Activated CD8-positive, alpha-beta T cell treated with anti-CD3 and anti-CD28 coated beads for 36 hours (primary cell): ENCODE data around the gene C9orf43. TPM values are rescaled to one million over a fixed set of nuclear protein-coding genes. Genes with fewer than 3 reads are reported as not detected.

Experiments used
- ATAC-seq: fragments of 200-7000 bp; cut with Tn5 transposase; one replicate; pipeline ENCODE4 v1.10.0; 2021; ENCODE audit warnings: mild to moderate bottlenecking, moderate library complexity
- CTCF ChIA-PET: fragments of 350-600 bp; sonication (Branson Sonifier 250); formaldehyde crosslinking; loops from one replicate; lab custom pipeline; 2021; ENCODE audit warnings: antibody characterized with exemption; lab: Charles Lee
- POLR2A ChIA-PET: fragments of 350-600 bp; sonication (Branson Sonifier 250); formaldehyde crosslinking; loops from one replicate; lab custom pipeline; 2021; ENCODE audit warnings: antibody characterized with exemption; lab: Charles Lee
- DNase-seq: peaks from one replicate; pipeline ENCODE4 v3.0.0-alpha.2; 2020
- H3K27ac Mint-ChIP-seq: one replicate; pipeline ENCODE4 v1.8.0; 2021; ENCODE audit warnings: mild to moderate bottlenecking, mixed read lengths
- H3K27me3 Mint-ChIP-seq: one replicate; pipeline ENCODE4 v1.8.0; 2021; ENCODE audit warnings: mixed read lengths
- H3K36me3 Mint-ChIP-seq: one replicate; pipeline ENCODE4 v1.8.0; 2021; ENCODE audit warnings: low read depth, mixed read lengths
- H3K4me1 Mint-ChIP-seq: one replicate; pipeline ENCODE4 v1.8.0; 2021; ENCODE audit warnings: low read depth, mixed read lengths
- H3K4me3 Mint-ChIP-seq: one replicate; pipeline ENCODE4 v1.8.0; 2021; ENCODE audit warnings: mild to moderate bottlenecking, moderate library complexity, mixed read lengths
- H3K9me3 Mint-ChIP-seq: one replicate; pipeline ENCODE4 v1.8.0; 2021; ENCODE audit warnings: mixed read lengths
- CTCF ChIP-seq: fragments of 200-600 bp; IDR thresholded peaks from one replicate; pipeline ENCODE4 v1.8.0; 2022; ENCODE audit warnings: antibody characterized with exemption, mild to moderate bottlenecking
- intact Hi-C: fragments of 100-400 bp; cut with micrococcal nuclease; formaldehyde crosslinking; loops from one replicate; pipeline ENCODE4 v1.10.0; 2022
- total RNA-seq, 2 experiments: library from RNA; stranded (reverse); gene quantifications; one replicate each; pipeline ENCODE4 v1.2.3, GENCODE V29; 2021

C9orf43 gene
- total RNA-seq, 2 experiments from 2014 or later = 0.74 to 0.83 TPM

DNA sequence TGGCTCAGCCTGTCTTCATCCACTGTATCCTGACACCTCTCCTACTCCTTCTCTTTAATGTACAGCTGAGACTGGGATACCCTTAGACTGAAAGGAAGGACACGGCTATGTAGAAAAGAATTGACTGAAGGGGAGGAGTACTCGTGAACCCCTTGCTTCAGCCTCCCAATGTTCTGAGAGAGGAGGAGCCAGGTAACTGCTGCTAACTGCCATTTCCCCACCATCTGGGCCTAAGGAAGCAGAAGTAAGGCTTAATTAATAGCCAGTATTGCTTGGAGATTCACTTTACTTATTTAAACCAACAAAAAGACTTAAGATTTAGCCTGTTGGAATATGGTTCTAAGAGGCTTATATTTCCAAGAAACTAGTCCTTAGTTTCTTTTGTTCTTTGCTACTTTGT, 34.2 kb downstream of the C9orf43 start:
- DNase-seq = no peak
- TF ChIP-seq CTCF = no peak
- peaks cover 3% of the 10 kb centered on the region for H3K4me1 Mint-ChIP-seq
- POLR2A ChIA-PET = no interaction called here
- H3K4me3 Mint-ChIP-seq = no peak overlapping the region
- ATAC-seq = no peak
- no peaks in the 10 kb centered on the region for H3K36me3 Mint-ChIP-seq
- intact Hi-C loops = no loop called here
- CTCF ChIA-PET = interaction anchor here (1.2 to 9.4 kb wide), 6 partner anchors 80 to 216 kb away, joined by 3 to 193 read pairs (median 52); no protein-coding TSS in a partner anchor
- H3K27me3 Mint-ChIP-seq = no peaks in the 10 kb centered on the region
- no peak overlapping the region for H3K27ac Mint-ChIP-seq
- no peaks in the 10 kb centered on the region for H3K9me3 Mint-ChIP-seq

- DNase-seq = peak; percentile 35
- H3K9me3 Mint-ChIP-seq = no peaks in the 10 kb centered on the region
- peaks cover 3% of the 10 kb centered on the region for H3K4me1 Mint-ChIP-seq
- intact Hi-C loops = loop anchor here (2.0 kb wide), 3 partner anchors 70 to 208 kb away; no protein-coding TSS in a partner anchor
- H3K4me3 Mint-ChIP-seq = no peak overlapping the region
- no peaks in the 10 kb centered on the region for H3K36me3 Mint-ChIP-seq
- ATAC-seq = peak; percentile 58
- no peaks in the 10 kb centered on the region for H3K27me3 Mint-ChIP-seq
- CTCF ChIA-PET = interaction anchor here (0.6 to 9.4 kb wide), 40 partner anchors 8 to 247 kb away, joined by 3 to 193 read pairs (median 4); partner anchors contain the start of genes C9orf43, CDC26, POLE3 and WDR31
- H3K27ac Mint-ChIP-seq = peak overlapping the region; percentile 9
- POLR2A ChIA-PET = interaction anchor here (0.7 to 1.9 kb wide), 2 partner anchors 133 to 209 kb away, joined by 3 to 4 read pairs; no protein-coding TSS in a partner anchor
- peak; percentile 93 for TF ChIP-seq CTCF
Measured at GRCh38 chr9:113446323-113446740, 35.8 kb downstream of the C9orf43 start.

DNA sequence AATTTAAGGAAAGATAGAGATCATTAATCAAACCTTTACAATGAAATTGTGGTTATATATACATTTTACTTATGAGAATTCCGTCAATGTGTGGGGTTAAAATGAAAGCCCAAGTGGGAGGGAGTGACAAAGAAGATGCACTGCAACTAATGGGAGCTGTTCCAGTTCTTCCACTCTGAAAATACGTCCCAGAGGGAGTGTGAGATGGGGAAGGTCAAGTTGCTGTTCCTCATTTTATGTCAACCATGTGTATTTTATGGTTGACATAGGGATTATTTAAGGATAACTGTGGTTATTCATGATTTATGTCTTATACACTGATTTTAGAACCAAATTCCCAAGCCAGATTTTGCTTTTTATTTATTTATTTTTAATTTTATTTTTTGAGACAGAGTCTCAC, 38.8 kb downstream of the C9orf43 start:
- DNase-seq (no peak), ATAC-seq (no peak)
- Mint-ChIP-seq H3K36me3 (no peaks in the 10 kb centered on the region), H3K27ac (no peak overlapping the region), H3K9me3 (no peaks in the 10 kb centered on the region), H3K27me3 (no peaks in the 10 kb centered on the region), H3K4me1 (peaks cover 3% of the 10 kb centered on the region), H3K4me3 (no peak overlapping the region)
- TF ChIP-seq CTCF = no peak
- ChIA-PET CTCF (interaction anchor here (4.8 to 9.4 kb wide), 3 partner anchors 131 to 206 kb away, joined by 88 to 193 read pairs (median 105); no protein-coding TSS in a partner anchor), POLR2A (interaction anchor here (0.7 kb wide), 1 partner anchor 151 kb away, joined by 3 read pairs; no protein-coding TSS in a partner anchor)
- intact Hi-C loops = no loop called here

GRCh38 chr9:113452113-113452605, 41.6 kb downstream of the C9orf43 start:
- Mint-ChIP-seq H3K9me3 (no peaks in the 10 kb centered on the region), H3K4me3 (no peak overlapping the region), H3K27ac (no peak overlapping the region), H3K4me1 (peaks cover 8% of the 10 kb centered on the region), H3K36me3 (no peaks in the 10 kb centered on the region), H3K27me3 (no peaks in the 10 kb centered on the region)
- ATAC-seq (no peak), DNase-seq (no peak)
- POLR2A ChIA-PET = no interaction called here
- CTCF ChIA-PET = interaction anchor here (0.8 to 9.4 kb wide), 5 partner anchors 8 to 204 kb away, joined by 3 to 193 read pairs (median 4); no protein-coding TSS in a partner anchor
- intact Hi-C loops = no loop called here
- TF ChIP-seq CTCF = no peak
